ENCODE measurements around the gene CCDC83. TPM values are rescaled to one million over a fixed set of nuclear protein-coding genes. Genes with fewer than 3 reads are reported as not detected.

The CCDC83 gene
- total and polyA plus RNA-seq, 4 donors, result not detected

DNA sequence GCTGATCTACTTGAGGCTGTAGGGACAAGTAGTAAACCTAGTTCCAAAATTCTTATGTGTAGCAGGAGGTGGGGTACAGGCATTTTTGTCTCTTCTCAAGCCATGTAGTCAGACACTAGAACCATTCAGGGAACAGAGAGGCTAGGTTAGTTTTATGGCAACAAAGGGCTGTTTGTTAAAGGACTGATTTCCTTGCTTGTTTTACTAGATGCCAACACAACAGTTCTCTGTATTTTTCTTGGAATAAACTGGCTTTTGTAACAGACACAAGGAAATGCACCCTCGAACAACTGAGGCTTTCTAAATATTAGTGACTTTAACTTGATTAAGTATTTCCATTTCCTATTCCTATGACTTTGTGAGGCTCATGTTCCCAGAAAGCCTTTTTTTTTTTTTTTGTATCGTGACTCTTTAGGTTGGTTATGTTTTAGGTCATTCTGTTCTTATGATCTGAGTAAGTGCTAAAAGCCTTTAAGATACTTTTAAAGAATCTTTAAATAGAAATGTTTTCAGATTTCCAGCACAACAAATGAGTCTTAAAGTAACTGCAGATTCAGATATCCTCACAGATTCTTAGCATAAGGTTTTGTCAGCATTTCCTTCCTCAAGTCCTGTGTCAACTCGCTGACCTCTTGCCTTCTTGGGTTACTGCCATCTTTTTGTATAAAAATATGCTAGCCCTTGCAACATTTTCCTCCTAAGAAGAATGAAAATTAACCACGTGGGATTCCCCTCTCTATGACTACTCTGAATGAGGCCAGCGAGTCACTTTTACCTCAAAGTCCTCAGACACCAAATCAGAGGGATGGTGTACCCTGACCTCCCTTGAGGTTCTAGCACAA, 92.5 kb downstream of the CCDC83 start:
- no peaks in the 10 kb centered on the region for H3K27me3 ChIP-seq (ENCODE audit: control insufficient read depth in 3 of 3, insufficient read depth in 3 of 3, low read length in 2 of 3)
- H3K4me3 ChIP-seq, result no peak overlapping the region
- TF ChIP-seq, protein P1, sequence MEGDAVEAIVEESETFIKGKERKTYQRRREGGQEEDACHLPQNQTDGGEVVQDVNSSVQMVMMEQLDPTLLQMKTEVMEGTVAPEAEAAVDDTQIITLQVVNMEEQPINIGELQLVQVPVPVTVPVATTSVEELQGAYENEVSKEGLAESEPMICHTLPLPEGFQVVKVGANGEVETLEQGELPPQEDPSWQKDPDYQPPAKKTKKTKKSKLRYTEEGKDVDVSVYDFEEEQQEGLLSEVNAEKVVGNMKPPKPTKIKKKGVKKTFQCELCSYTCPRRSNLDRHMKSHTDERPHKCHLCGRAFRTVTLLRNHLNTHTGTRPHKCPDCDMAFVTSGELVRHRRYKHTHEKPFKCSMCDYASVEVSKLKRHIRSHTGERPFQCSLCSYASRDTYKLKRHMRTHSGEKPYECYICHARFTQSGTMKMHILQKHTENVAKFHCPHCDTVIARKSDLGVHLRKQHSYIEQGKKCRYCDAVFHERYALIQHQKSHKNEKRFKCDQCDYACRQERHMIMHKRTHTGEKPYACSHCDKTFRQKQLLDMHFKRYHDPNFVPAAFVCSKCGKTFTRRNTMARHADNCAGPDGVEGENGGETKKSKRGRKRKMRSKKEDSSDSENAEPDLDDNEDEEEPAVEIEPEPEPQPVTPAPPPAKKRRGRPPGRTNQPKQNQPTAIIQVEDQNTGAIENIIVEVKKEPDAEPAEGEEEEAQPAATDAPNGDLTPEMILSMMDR (IDR thresholded peaks at IDR 0.05; ENCODE audit: control extremely low read depth, extremely low read depth), result no peak
- H3K9me3 ChIP-seq (ENCODE audit: control insufficient read depth in 4 of 4, insufficient read depth in 3 of 4, low read length in 3 of 4), result no peaks in the 10 kb centered on the region
- H3K4me1 ChIP-seq (ENCODE audit: control insufficient read depth in 5 of 5, insufficient read depth in 5 of 5, low read length in 5 of 5), result peaks cover 0 to 17% (median 8%) of the 10 kb centered on the region in 5 donors
- peak; percentile 45 to 88 (median 88) for DNase-seq
- ATAC-seq (ENCODE audit: insufficient read depth, low FRiP score), result peak; percentile 57
- H3K36me3 ChIP-seq (ENCODE audit: control insufficient read depth in 4 of 4, insufficient read depth in 4 of 4, low read length in 4 of 4), result no peaks in the 10 kb centered on the region
- H3K27ac ChIP-seq (ENCODE audit: low read depth in 1 of 2, low read length in 1 of 2), result peak overlapping the region; percentile 24 to 36
- peak overlapping the region in 1 of 2 donors; percentile 57 for H3K9ac ChIP-seq (ENCODE audit: insufficient read depth in 1 of 2, low read length in 2 of 2)
- WGBS, 2 donors, result 2 to 6% methylated on average over 5 of the region's 5 CpGs

GRCh38 chr11:85948884-85949283, 93.7 kb downstream of the CCDC83 start:
- no peak overlapping the region for H3K27ac ChIP-seq (ENCODE audit: low read depth in 1 of 2, low read length in 1 of 2)

GRCh38 chr11:85949798-85950197, 94.6 kb downstream of the CCDC83 start:
- peaks cover 0 to 15% (median 4%) of the 10 kb centered on the region in 4 donors for H3K36me3 ChIP-seq (ENCODE audit: control insufficient read depth in 4 of 4, insufficient read depth in 4 of 4, low read length in 4 of 4)
- no peak overlapping the region for H3K27ac ChIP-seq (ENCODE audit: low read depth in 1 of 2, low read length in 1 of 2)
- H3K4me3 ChIP-seq, result no peak overlapping the region
- H3K4me1 ChIP-seq (ENCODE audit: control insufficient read depth in 5 of 5, insufficient read depth in 5 of 5, low read length in 5 of 5), result peaks cover 0 to 17% (median 8%) of the 10 kb centered on the region in 5 donors
- TF ChIP-seq, protein P1 (IDR thresholded peaks at IDR 0.05; ENCODE audit: control extremely low read depth, extremely low read depth), result no peak
- no peak overlapping the region for H3K9ac ChIP-seq (ENCODE audit: insufficient read depth in 1 of 2, low read length in 2 of 2)
- H3K27me3 ChIP-seq (ENCODE audit: control insufficient read depth in 3 of 3, insufficient read depth in 3 of 3, low read length in 2 of 3), result no peaks in the 10 kb centered on the region
- 91 to 93% methylated on average over 1 of the region's 1 CpG for WGBS, 2 donors
- H3K9me3 ChIP-seq (ENCODE audit: control insufficient read depth in 4 of 4, insufficient read depth in 3 of 4, low read length in 3 of 4), result no peaks in the 10 kb centered on the region
- no peak for ATAC-seq (ENCODE audit: insufficient read depth, low FRiP score)
- no peak for DNase-seq

More at GRCh38 chr11:85948884-85949283, 93.7 kb downstream of the CCDC83 start:
- ATAC-seq (ENCODE audit: insufficient read depth, low FRiP score) (no peak), DNase-seq (no peak)
- no peak overlapping the region for H3K4me3 ChIP-seq
- peaks cover 0 to 6% (median under 1%) of the 10 kb centered on the region in 4 donors for H3K36me3 ChIP-seq (ENCODE audit: control insufficient read depth in 4 of 4, insufficient read depth in 4 of 4, low read length in 4 of 4)
- TF ChIP-seq, protein P1 (IDR thresholded peaks at IDR 0.05; ENCODE audit: control extremely low read depth, extremely low read depth), result no peak
- no peaks in the 10 kb centered on the region for H3K27me3 ChIP-seq (ENCODE audit: control insufficient read depth in 3 of 3, insufficient read depth in 3 of 3, low read length in 2 of 3)
- H3K9me3 ChIP-seq (ENCODE audit: control insufficient read depth in 4 of 4, insufficient read depth in 3 of 4, low read length in 3 of 4), result no peaks in the 10 kb centered on the region
- no peak overlapping the region for H3K9ac ChIP-seq (ENCODE audit: insufficient read depth in 1 of 2, low read length in 2 of 2)
- 68 to 84% methylated on average over 2 of the region's 2 CpGs for WGBS, 2 donors
- H3K4me1 ChIP-seq (ENCODE audit: control insufficient read depth in 5 of 5, insufficient read depth in 5 of 5, low read length in 5 of 5), result peaks cover 0 to 17% (median 8%) of the 10 kb centered on the region in 5 donors

Measured in lung (tissue), 12 donors.